Prostate gland (tissue), 2 donors: ENCODE results near the gene FXYD1.

Source experiments
- POLR2A ChIP-seq: fragments of 450-650 bp; IDR thresholded peaks from one replicate; pipeline ENCODE4 v1.6.1; 2016; ENCODE audit warnings: antibody characterized with exemption, mild to moderate bottlenecking
- POLR2AphosphoS5 ChIP-seq: sonication (generic); formaldehyde crosslinking; IDR thresholded peaks from one replicate; pipeline ENCODE4 v1.6.1; 2017; ENCODE audit warnings: antibody characterized with exemption
- TF ChIP-seq, protein P1 (sequence below), 4 experiments: fragments of 200-600 bp in 2 of 4; fragments of 450-650 bp in 2 of 4; sonication (generic) in 2 of 4; IDR thresholded peaks; 1 replicate in 3 of 4; 2 replicates in 1 of 4; pipeline ENCODE4 v1.5.1; 2016 to 2019; ENCODE audit warnings: antibody characterized with exemption in 4 of 4, mild to moderate bottlenecking in 2 of 4, moderate library complexity in 2 of 4

DNA sequence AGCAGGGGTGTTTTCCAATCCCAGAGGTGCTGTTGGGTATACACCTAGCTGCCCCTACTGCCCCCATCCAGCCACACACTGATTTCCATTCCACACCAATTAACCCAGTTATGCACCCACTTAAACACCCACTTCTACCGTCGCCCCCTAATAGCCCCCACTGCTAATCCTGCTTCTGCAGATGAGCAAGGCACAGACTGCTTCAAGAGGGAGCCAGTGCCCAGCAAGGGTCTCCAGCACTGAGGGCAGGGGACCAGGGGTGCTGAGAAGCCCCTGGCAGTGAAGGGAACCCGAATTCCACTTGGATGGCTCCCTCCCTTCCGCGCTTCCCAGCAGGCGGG lies 5.6 kb downstream of the FXYD1 start:
- TF ChIP-seq, protein P1, sequence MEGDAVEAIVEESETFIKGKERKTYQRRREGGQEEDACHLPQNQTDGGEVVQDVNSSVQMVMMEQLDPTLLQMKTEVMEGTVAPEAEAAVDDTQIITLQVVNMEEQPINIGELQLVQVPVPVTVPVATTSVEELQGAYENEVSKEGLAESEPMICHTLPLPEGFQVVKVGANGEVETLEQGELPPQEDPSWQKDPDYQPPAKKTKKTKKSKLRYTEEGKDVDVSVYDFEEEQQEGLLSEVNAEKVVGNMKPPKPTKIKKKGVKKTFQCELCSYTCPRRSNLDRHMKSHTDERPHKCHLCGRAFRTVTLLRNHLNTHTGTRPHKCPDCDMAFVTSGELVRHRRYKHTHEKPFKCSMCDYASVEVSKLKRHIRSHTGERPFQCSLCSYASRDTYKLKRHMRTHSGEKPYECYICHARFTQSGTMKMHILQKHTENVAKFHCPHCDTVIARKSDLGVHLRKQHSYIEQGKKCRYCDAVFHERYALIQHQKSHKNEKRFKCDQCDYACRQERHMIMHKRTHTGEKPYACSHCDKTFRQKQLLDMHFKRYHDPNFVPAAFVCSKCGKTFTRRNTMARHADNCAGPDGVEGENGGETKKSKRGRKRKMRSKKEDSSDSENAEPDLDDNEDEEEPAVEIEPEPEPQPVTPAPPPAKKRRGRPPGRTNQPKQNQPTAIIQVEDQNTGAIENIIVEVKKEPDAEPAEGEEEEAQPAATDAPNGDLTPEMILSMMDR (IDR thresholded peaks at IDR 0.05), result no peak
- TF ChIP-seq POLR2AphosphoS5, result no peak
- TF ChIP-seq POLR2A, result no peak
